SH-SY5Y (cell line): ENCODE measurements around the gene PPP1R14B.

Experiments
- GATA2 ChIP-seq: IDR thresholded peaks from 2 replicates; pipeline ENCODE4 v1.6.1; 2011; ENCODE audit warnings: mild to moderate bottlenecking, low read depth, low read length
- GATA3 ChIP-seq: IDR thresholded peaks from 2 replicates; pipeline ENCODE4 v1.6.1; 2011; ENCODE audit warnings: low read depth, mild to moderate bottlenecking, low read length, moderate library complexity

DNA sequence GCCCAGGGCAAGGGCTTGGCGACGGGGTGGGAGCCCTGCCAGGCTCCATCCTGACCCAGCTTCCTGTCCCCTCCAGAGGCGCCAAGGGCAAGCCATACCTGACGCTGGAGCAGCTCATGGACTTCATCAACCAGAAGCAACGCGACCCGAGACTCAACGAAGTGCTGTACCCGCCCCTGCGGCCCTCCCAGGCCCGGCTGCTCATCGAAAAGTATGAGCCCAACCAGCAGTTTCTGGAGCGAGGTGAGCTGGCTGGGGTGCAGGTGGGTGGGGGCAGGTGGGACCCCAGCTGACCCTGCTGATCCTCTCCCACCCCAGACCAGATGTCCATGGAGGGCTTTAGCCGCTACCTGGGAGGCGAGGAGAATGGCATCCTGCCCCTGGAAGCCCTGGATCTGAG lies 9.6 kb upstream of the PPP1R14B start:
- TF ChIP-seq GATA2, result no peak
- no peak for TF ChIP-seq GATA3
